ENCODE results near the gene MGARP.

DNA sequence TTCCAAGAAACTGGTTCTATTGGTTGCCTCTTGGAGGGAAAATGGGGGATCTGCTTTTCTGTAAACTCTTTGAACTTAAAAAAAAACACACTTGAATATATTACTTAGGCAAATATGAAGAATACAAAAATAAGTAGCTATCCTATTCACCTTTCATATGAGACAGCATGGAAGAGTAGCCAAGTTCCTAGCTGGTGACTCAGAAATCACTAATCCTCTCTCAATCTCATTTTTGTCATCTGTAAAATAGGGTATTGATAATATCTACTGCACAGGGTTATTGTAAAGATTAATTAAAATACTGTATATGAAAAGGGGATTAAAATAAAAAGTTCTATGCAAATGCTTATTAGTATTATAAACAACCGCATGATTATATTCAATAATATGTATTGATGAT lies 12.7 kb downstream of the MGARP start:
- TF ChIP-seq, protein P1, sequence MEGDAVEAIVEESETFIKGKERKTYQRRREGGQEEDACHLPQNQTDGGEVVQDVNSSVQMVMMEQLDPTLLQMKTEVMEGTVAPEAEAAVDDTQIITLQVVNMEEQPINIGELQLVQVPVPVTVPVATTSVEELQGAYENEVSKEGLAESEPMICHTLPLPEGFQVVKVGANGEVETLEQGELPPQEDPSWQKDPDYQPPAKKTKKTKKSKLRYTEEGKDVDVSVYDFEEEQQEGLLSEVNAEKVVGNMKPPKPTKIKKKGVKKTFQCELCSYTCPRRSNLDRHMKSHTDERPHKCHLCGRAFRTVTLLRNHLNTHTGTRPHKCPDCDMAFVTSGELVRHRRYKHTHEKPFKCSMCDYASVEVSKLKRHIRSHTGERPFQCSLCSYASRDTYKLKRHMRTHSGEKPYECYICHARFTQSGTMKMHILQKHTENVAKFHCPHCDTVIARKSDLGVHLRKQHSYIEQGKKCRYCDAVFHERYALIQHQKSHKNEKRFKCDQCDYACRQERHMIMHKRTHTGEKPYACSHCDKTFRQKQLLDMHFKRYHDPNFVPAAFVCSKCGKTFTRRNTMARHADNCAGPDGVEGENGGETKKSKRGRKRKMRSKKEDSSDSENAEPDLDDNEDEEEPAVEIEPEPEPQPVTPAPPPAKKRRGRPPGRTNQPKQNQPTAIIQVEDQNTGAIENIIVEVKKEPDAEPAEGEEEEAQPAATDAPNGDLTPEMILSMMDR (IDR thresholded peaks at IDR 0.05) = no peak
- TF ChIP-seq EZH2 (IDR thresholded peaks at IDR 0.05) (no peak), EZH2phosphoT487 (IDR thresholded peaks at IDR 0.05) (no peak)

All from neural progenitor cell (in vitro differentiated cells).